Measurements from ENCODE around the gene ARHGEF12.

The ARHGEF12 gene

GRCh38 chr11:120331301-120331996 lies 4.8 kb upstream of the ARHGEF12 start:
- no peak overlapping the region for H3K27ac ChIP-seq (ENCODE audit: low read depth, low read length)
- H3K9me3 ChIP-seq (ENCODE audit: control insufficient read depth in 1 of 2, low read length in 2 of 2): no peaks in the 10 kb centered on the region
- no peak overlapping the region for H3K4me3 ChIP-seq (ENCODE audit: low read depth in 1 of 2, low read length in 2 of 2)
- H3K4me1 ChIP-seq (ENCODE audit: control insufficient read depth in 1 of 2, insufficient read depth in 2 of 2, low read length in 2 of 2): peaks cover 6 to 16% of the 10 kb centered on the region in 2 donors
- no peak overlapping the region for H3K9ac ChIP-seq (ENCODE audit: low read depth in 1 of 2, low read length in 2 of 2)
- H3K36me3 ChIP-seq (ENCODE audit: control insufficient read depth in 1 of 2, insufficient read depth in 2 of 2, low read length in 2 of 2): no peaks in the 10 kb centered on the region
- no peaks in the 10 kb centered on the region for H3K27me3 ChIP-seq (ENCODE audit: control insufficient read depth in 1 of 2, insufficient read depth in 2 of 2, low read length in 2 of 2)

DNA sequence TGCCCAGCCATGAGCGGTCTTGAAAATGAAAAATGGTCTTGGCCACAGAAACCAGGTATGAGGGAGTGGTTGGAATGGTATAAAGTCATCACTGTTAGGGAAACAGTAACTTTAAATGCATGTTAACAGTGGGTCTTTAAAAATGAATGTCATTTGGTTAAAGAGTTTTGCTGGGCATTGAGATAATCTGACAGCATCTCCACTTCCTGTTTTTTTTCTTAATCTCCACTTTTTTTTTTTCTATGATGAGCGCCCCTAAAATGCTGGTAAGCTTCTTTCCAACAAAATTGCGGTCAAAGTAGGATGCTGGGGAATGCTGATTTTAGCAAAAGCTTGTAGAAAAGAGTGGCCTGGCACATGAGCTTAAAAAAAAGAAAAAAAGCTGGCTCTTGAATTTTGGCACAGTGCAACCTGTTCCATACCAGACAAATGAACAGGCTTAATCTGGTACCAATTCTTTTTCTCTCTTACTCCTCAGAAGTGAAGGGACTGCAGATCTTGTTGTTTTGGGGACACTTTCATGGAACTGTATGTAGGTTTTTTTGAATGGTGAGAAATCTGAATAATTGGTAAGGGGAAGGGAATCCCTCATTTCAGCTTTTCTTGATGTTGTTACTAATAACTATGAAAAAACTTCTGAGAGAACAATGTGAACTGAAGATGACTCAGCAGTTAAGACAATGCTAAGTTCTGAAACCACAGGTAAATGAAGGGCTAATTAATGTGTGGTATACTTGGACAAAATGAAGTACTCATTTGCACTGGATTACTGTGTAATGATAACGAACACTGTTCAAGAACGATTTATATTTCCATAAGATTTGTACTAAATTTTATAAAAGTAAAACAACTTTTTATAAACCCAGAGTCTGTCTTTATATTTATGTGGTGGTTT lies 3.1 kb upstream of the ARHGEF12 start:
- H3K27me3 ChIP-seq (ENCODE audit: control insufficient read depth in 1 of 2, insufficient read depth in 2 of 2, low read length in 2 of 2): peaks cover 0 to 4% of the 10 kb centered on the region in 2 donors
- H3K4me1 ChIP-seq (ENCODE audit: control insufficient read depth in 1 of 2, insufficient read depth in 2 of 2, low read length in 2 of 2): peaks cover 9 to 16% of the 10 kb centered on the region in 2 donors
- H3K27ac ChIP-seq (ENCODE audit: low read depth, low read length): no peak overlapping the region
- H3K9ac ChIP-seq (ENCODE audit: low read depth in 1 of 2, low read length in 2 of 2): no peak overlapping the region
- no peaks in the 10 kb centered on the region for H3K9me3 ChIP-seq (ENCODE audit: control insufficient read depth in 1 of 2, low read length in 2 of 2)
- H3K4me3 ChIP-seq (ENCODE audit: low read depth in 1 of 2, low read length in 2 of 2): no peak overlapping the region
- no peaks in the 10 kb centered on the region for H3K36me3 ChIP-seq (ENCODE audit: control insufficient read depth in 1 of 2, insufficient read depth in 2 of 2, low read length in 2 of 2)

DNA sequence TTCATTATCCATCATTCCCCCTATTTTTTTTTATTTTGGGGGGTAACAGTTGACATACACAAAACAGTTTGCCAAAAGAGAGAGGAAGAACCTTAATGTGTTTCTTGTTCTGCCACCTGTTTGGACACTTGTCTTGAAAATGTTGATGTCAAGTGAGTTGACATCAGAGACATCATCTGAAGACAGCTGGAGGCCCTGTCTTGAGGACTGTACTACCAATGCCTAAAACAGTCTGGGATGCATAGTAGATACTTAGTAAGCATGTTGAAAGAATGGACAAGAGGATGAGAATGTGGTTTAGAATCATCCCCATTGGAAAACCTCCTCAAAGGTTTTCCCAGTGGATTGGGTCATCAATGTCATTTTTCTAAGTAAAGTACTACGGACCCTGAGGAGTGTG lies 2.4 kb upstream of the ARHGEF12 start:
- Histone ChIP-seq H3K4me3 (ENCODE audit: low read depth in 1 of 2, low read length in 2 of 2) (no peak overlapping the region), H3K4me1 (ENCODE audit: control insufficient read depth in 1 of 2, insufficient read depth in 2 of 2, low read length in 2 of 2) (peaks cover 10 to 18% of the 10 kb centered on the region in 2 donors), H3K9ac (ENCODE audit: low read depth in 1 of 2, low read length in 2 of 2) (no peak overlapping the region), H3K27ac (ENCODE audit: low read depth, low read length) (no peak overlapping the region), H3K36me3 (ENCODE audit: control insufficient read depth in 1 of 2, insufficient read depth in 2 of 2, low read length in 2 of 2) (no peaks in the 10 kb centered on the region), H3K27me3 (ENCODE audit: control insufficient read depth in 1 of 2, insufficient read depth in 2 of 2, low read length in 2 of 2) (peaks cover 0 to 4% of the 10 kb centered on the region in 2 donors), H3K9me3 (ENCODE audit: control insufficient read depth in 1 of 2, low read length in 2 of 2) (no peaks in the 10 kb centered on the region)

- Histone ChIP-seq H3K4me1 (ENCODE audit: control insufficient read depth in 1 of 2, insufficient read depth in 2 of 2, low read length in 2 of 2) (peaks cover 11 to 18% of the 10 kb centered on the region in 2 donors), H3K27me3 (ENCODE audit: control insufficient read depth in 1 of 2, insufficient read depth in 2 of 2, low read length in 2 of 2) (peaks cover 0 to 4% of the 10 kb centered on the region in 2 donors), H3K9ac (ENCODE audit: low read depth in 1 of 2, low read length in 2 of 2) (no peak overlapping the region), H3K36me3 (ENCODE audit: control insufficient read depth in 1 of 2, insufficient read depth in 2 of 2, low read length in 2 of 2) (no peaks in the 10 kb centered on the region), H3K9me3 (ENCODE audit: control insufficient read depth in 1 of 2, low read length in 2 of 2) (no peaks in the 10 kb centered on the region), H3K27ac (ENCODE audit: low read depth, low read length) (no peak overlapping the region), H3K4me3 (ENCODE audit: low read depth in 1 of 2, low read length in 2 of 2) (no peak overlapping the region)
Observed at GRCh38 chr11:120334332-120334731, 1.9 kb upstream of the ARHGEF12 start.

DNA sequence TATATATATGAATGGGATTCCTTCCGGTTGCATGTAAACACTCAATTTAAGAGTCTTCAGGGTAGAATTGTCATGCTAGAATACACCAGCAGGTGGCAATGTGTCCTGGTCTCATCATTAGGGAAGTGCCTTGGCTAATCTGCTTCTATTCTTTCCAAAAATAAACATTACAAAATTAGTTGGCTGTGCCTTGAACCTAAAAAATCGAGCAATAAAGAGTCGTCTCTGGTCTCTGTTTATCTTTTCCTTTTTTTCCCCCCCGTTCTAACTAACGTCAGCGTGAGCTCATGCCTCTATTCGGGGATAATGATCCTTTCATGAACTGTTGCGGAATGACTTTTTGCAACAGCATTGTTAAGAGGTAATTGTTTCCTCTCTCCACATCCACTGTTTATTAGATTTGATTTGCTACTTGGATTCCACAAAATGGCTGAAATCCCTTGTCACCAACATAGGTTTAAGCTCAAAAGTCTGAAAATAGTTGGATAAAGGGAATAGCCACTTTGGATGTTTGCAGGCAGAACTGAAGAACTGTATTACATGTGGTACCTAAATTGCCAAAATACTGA lies 1.2 kb upstream of the ARHGEF12 start:
- peak overlapping the region; percentile 71 for H3K27ac ChIP-seq (ENCODE audit: low read depth, low read length)
- H3K9ac ChIP-seq (ENCODE audit: low read depth in 1 of 2, low read length in 2 of 2): peak overlapping the region; percentile 61 to 70
- no peaks in the 10 kb centered on the region for H3K9me3 ChIP-seq (ENCODE audit: control insufficient read depth in 1 of 2, low read length in 2 of 2)
- H3K27me3 ChIP-seq (ENCODE audit: control insufficient read depth in 1 of 2, insufficient read depth in 2 of 2, low read length in 2 of 2): peaks cover 0 to 4% of the 10 kb centered on the region in 2 donors
- peak overlapping the region; percentile 75 to 91 for H3K4me3 ChIP-seq (ENCODE audit: low read depth in 1 of 2, low read length in 2 of 2)
- peaks cover 18 to 20% of the 10 kb centered on the region in 2 donors for H3K4me1 ChIP-seq (ENCODE audit: control insufficient read depth in 1 of 2, insufficient read depth in 2 of 2, low read length in 2 of 2)
- no peaks in the 10 kb centered on the region for H3K36me3 ChIP-seq (ENCODE audit: control insufficient read depth in 1 of 2, insufficient read depth in 2 of 2, low read length in 2 of 2)

DNA sequence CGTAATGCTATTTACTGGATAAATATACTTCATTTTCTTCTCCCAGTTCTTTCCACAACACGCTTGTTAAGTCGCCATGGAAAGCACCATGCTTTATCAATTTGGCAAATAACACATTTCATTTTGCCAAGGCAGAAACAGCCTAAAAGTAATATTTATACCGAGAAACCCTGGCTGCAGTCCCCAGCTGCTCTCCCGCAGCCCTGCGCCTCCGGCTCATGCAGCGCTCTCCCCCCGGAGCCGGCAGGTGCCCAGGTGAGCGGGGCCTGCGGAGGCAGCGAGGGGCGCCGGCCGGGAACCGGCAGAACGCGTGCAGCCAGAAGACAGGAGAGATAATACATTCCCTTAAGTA lies 681 bp upstream of the ARHGEF12 start:
- Histone ChIP-seq H3K9ac (ENCODE audit: low read depth in 1 of 2, low read length in 2 of 2) (peak overlapping the region; percentile 61 to 70), H3K4me1 (ENCODE audit: control insufficient read depth in 1 of 2, insufficient read depth in 2 of 2, low read length in 2 of 2) (peaks cover 22 to 26% of the 10 kb centered on the region in 2 donors)

GRCh38 chr11:120336641-120337354 lies 585 bp downstream of the ARHGEF12 start:
- H3K9ac ChIP-seq (ENCODE audit: low read depth in 1 of 2, low read length in 2 of 2): peak overlapping the region; percentile 90 to 91
- H3K4me3 ChIP-seq (ENCODE audit: low read depth in 1 of 2, low read length in 2 of 2): peak overlapping the region; percentile 91 to 99
- H3K27ac ChIP-seq (ENCODE audit: low read depth, low read length): peak overlapping the region; percentile 78
- peaks cover 31 to 32% of the 10 kb centered on the region in 2 donors for H3K4me1 ChIP-seq (ENCODE audit: control insufficient read depth in 1 of 2, insufficient read depth in 2 of 2, low read length in 2 of 2)
- H3K9me3 ChIP-seq (ENCODE audit: control insufficient read depth in 1 of 2, low read length in 2 of 2): no peaks in the 10 kb centered on the region
- H3K36me3 ChIP-seq (ENCODE audit: control insufficient read depth in 1 of 2, insufficient read depth in 2 of 2, low read length in 2 of 2): no peaks in the 10 kb centered on the region
- peaks cover 0 to 4% of the 10 kb centered on the region in 2 donors for H3K27me3 ChIP-seq (ENCODE audit: control insufficient read depth in 1 of 2, insufficient read depth in 2 of 2, low read length in 2 of 2)

More for the DNA sequence above, 681 bp upstream of the ARHGEF12 start:
- H3K4me3 ChIP-seq (ENCODE audit: low read depth in 1 of 2, low read length in 2 of 2): peak overlapping the region; percentile 75 to 91
- peaks cover 0 to 4% of the 10 kb centered on the region in 2 donors for H3K27me3 ChIP-seq (ENCODE audit: control insufficient read depth in 1 of 2, insufficient read depth in 2 of 2, low read length in 2 of 2)
- H3K36me3 ChIP-seq (ENCODE audit: control insufficient read depth in 1 of 2, insufficient read depth in 2 of 2, low read length in 2 of 2): no peaks in the 10 kb centered on the region
- no peaks in the 10 kb centered on the region for H3K9me3 ChIP-seq (ENCODE audit: control insufficient read depth in 1 of 2, low read length in 2 of 2)
- peak overlapping the region; percentile 71 for H3K27ac ChIP-seq (ENCODE audit: low read depth, low read length)

DNA sequence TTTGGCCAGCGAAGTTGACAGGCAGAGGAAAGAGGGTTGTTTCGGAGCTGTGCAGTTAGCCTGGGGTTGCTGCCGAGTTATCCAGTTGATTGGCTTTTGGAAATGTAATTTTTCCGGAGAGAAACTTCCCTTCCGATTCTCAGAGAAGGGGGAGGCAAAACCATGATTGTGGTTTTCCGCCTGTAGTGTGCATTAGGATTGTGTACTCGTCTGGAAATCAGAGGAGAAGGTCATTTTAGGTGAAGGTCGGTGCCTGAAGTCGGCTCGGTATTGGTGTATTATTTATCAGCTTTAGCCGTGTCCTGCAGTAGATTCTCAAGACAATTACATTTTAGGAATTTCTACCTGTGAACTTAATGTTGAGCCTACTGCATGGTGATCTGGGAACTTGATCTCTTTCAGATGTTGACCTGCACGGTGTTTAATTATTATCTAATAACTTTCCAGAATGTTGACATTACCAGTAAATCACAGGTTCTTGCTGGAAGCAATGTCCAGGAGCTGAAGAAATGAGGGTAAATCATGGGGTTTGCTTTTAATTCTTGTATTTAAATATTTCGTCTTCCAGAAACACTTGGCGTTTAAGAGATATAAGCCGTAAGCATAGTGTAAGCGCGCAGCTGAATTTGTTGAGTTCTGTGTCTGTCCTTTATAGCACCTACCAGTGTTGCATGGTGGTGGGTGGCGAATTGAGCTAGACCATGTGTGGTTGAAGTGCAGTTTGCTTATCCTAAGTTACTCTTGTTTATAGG lies 1.3 kb downstream of the ARHGEF12 start:
- Histone ChIP-seq H3K9me3 (ENCODE audit: control insufficient read depth in 1 of 2, low read length in 2 of 2) (no peaks in the 10 kb centered on the region), H3K4me1 (ENCODE audit: control insufficient read depth in 1 of 2, insufficient read depth in 2 of 2, low read length in 2 of 2) (peaks cover 31 to 32% of the 10 kb centered on the region in 2 donors), H3K36me3 (ENCODE audit: control insufficient read depth in 1 of 2, insufficient read depth in 2 of 2, low read length in 2 of 2) (no peaks in the 10 kb centered on the region), H3K4me3 (ENCODE audit: low read depth in 1 of 2, low read length in 2 of 2) (peak overlapping the region; percentile 91 to 99), H3K9ac (ENCODE audit: low read depth in 1 of 2, low read length in 2 of 2) (peak overlapping the region; percentile 90 to 91), H3K27ac (ENCODE audit: low read depth, low read length) (peak overlapping the region; percentile 78), H3K27me3 (ENCODE audit: control insufficient read depth in 1 of 2, insufficient read depth in 2 of 2, low read length in 2 of 2) (peaks cover 0 to 4% of the 10 kb centered on the region in 2 donors)
